ENCODE measurements around the gene BOD1L1.

- no peak for TF ChIP-seq CTCF (IDR thresholded peaks at IDR 0.05)
- TF ChIP-seq POLR2A (IDR thresholded peaks at IDR 0.05) = no peak
- no peak for TF ChIP-seq POLR2AphosphoS5 (IDR thresholded peaks at IDR 0.05)
- no peak for TF ChIP-seq EP300 (IDR thresholded peaks at IDR 0.05; ENCODE audit: low read depth)
These were observed 64.6 kb downstream of the BOD1L1 start for GRCh38 chr4:13562876-13563275.

Measured in transverse colon (tissue), 4 donors.